Common myeloid progenitor, CD34-positive (primary cell): ENCODE data around the gene BEND7.

Experiments used
- CTCF ChIA-PET: fragments of 350-600 bp; sonication (Branson Sonifier 250); formaldehyde crosslinking; loops from one replicate; lab custom pipeline; 2021; ENCODE audit warnings: antibody characterized with exemption; lab: Charles Lee
- POLR2A ChIA-PET: fragments of 350-600 bp; sonication (Branson Sonifier 250); formaldehyde crosslinking; loops from one replicate; lab custom pipeline; 2021; ENCODE audit warnings: antibody characterized with exemption; lab: Charles Lee
- DNase-seq, 3 donors: peaks; one replicate each; pipeline versions ENCODE4 v3.0.0 to v3.0.0-alpha.2; 2013
- H3K27ac ChIP-seq, 2 experiments: 1 replicate in 1 of 2; 2 replicates in 1 of 2; pipeline ENCODE4 v1.7.0; 2013; ENCODE audit warnings: inconsistent platforms in 2 of 2, low read length in 2 of 2, mild to moderate bottlenecking in 2 of 2, low read depth in 1 of 2, moderate library complexity in 1 of 2; ENCODE audit not compliant: severe bottlenecking in 2 of 2, insufficient read depth in 1 of 2, poor library complexity in 1 of 2
- H3K27me3 ChIP-seq, 5 experiments: replicated peaks in 2 of 5; 1 replicate in 3 of 5; 2 replicates in 2 of 5; pipeline versions ENCODE4 v1.6.1 to v1.7.0; 2013; ENCODE audit warnings: low read length in 4 of 5, mild to moderate bottlenecking in 2 of 5, moderate library complexity in 2 of 5, inconsistent platforms in 1 of 5; ENCODE audit not compliant: insufficient read depth in 5 of 5, control insufficient read depth in 4 of 5
- H3K36me3 ChIP-seq, 4 experiments: 1 replicate in 2 of 4; 2 replicates in 2 of 4; pipeline versions ENCODE4 v1.6.1 to v1.7.0; 2013; ENCODE audit warnings: low read length in 3 of 4, control low read depth in 1 of 4, mild to moderate bottlenecking in 1 of 4; ENCODE audit not compliant: control insufficient read depth in 4 of 4, insufficient read depth in 4 of 4
- H3K4me1 ChIP-seq, 4 experiments: 1 replicate in 3 of 4; 2 replicates in 1 of 4; pipeline versions ENCODE4 v1.6.1 to v1.7.1; 2013; ENCODE audit warnings: low read length in 3 of 4, mild to moderate bottlenecking in 3 of 4, control low read depth in 1 of 4, inconsistent platforms in 1 of 4, moderate library complexity in 1 of 4; ENCODE audit not compliant: control insufficient read depth in 4 of 4, insufficient read depth in 4 of 4; ENCODE audit errors: control extremely low read depth in 1 of 4
- H3K4me3 ChIP-seq, 7 experiments: 1 replicate in 4 of 7; 2 replicates in 3 of 7; pipeline versions ENCODE4 v1.5.1 to v1.7.0; 2013; ENCODE audit warnings: mild to moderate bottlenecking in 7 of 7, low read length in 6 of 7, moderate library complexity in 6 of 7, inconsistent platforms in 2 of 7, low read depth in 2 of 7, control low read depth in 1 of 7; ENCODE audit not compliant: insufficient read depth in 4 of 7, control insufficient read depth in 1 of 7; ENCODE audit errors: extremely low read depth in 1 of 7
- H3K9me3 ChIP-seq, 5 experiments: 1 replicate in 4 of 5; 2 replicates in 1 of 5; pipeline versions ENCODE4 v1.6.1 to v1.7.1; 2013; ENCODE audit warnings: low read length in 4 of 5, mild to moderate bottlenecking in 2 of 5, inconsistent platforms in 1 of 5, low read depth in 1 of 5, moderate library complexity in 1 of 5; ENCODE audit not compliant: control insufficient read depth in 4 of 5, insufficient read depth in 2 of 5; ENCODE audit errors: control extremely low read depth in 1 of 5
- WGBS: methylation state at CpG from one replicate; pipeline ENCODE4 v1.1.5; 2013; ENCODE audit not compliant: insufficient coverage; 5-methylcytosine and 5-hydroxymethylcytosine counted together

The BEND7 gene

DNA sequence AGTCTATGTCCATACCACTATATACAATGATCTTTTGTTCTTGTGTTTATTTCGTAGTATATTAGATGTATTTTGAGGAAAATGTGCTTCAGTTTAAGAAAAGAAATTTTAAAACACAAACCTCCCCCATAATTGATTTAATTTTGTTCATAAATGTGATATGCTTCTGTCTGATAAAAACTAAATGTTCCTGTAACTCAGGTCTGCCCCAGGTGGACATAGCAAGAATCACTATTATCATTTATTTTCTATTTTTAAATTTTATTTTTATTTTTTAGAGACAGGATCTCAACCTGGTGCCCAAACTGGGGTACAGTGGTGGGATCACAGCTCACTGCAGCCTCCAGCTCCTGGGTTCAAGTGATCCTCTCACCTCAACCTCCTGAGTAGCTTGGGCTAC is 43.2 kb downstream of the BEND7 start:
- H3K4me3 ChIP-seq, result no peak overlapping the region
- peaks cover 0 to 16% (median 0%) of the 10 kb centered on the region in 4 experiments for H3K36me3 ChIP-seq
- peak in 2 of 3 donors; percentile 18 to 31 for DNase-seq
- H3K4me1 ChIP-seq, result peaks cover 0 to 4% (median 0%) of the 10 kb centered on the region in 4 experiments
- WGBS, result no CpG with 5 or more reads among the region's 1 CpG
- no peaks in the 10 kb centered on the region for H3K9me3 ChIP-seq
- H3K27me3 ChIP-seq, result no peaks in the 10 kb centered on the region
- ChIA-PET CTCF (interaction anchor here (1.0 to 1.7 kb wide), 6 partner anchors 10 to 113 kb away, joined by 3 to 4 read pairs (median 3); no protein-coding TSS in a partner anchor), POLR2A (no interaction called here)
- no peak overlapping the region for H3K27ac ChIP-seq

DNA sequence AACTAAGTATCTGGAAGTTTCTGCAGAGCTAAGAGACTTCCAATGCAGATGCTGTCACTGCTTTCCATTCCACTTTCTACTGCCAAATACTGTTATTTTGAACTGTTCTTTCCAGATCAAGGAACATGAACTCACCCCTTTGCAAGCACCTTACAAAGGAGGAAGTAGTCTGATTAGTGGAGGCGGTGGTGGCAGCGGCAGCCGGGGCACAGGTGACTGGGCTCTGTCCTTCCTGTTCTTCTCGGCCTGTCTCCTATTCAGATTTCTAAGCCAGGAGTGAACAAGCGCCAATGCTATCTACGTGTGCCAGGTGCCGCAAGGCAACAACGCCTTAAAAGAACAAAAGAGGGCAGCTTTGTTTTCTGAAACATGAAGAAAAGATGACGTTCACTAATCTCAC is 44.9 kb downstream of the BEND7 start:
- ChIA-PET CTCF (interaction anchor here (0.9 to 1.1 kb wide), 3 partner anchors 11 to 111 kb away, joined by 3 to 4 read pairs (median 3); no protein-coding TSS in a partner anchor), POLR2A (no interaction called here)
- Histone ChIP-seq H3K36me3 (peaks cover 0 to 10% (median 0%) of the 10 kb centered on the region in 4 experiments), H3K27ac (no peak overlapping the region), H3K4me1 (peaks cover 0 to 4% (median 0%) of the 10 kb centered on the region in 4 experiments), H3K27me3 (no peaks in the 10 kb centered on the region), H3K4me3 (no peak overlapping the region), H3K9me3 (no peaks in the 10 kb centered on the region)
- 75% methylated on average over 8 of the region's 9 CpGs for WGBS
- DNase-seq, result peak in 2 of 3 donors; percentile 10 to 28

DNA sequence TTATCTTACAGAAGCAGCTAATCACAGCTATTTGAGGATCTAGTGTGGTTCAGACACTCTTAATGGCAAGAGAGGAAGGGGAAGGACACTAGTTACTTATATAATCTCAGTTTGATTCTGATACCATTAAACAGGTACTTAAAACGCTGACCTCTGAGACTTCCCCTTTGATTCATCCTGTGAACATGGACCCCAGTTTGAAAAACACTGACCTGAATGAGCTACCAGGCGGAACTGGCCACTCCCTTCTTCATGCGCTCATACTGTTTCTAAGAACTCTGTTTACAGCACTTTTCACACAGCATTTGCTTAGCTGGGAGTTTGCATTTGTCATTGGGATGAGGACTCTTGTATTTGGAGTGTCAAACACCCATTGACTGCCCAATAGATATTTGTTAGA is 45.7 kb downstream of the BEND7 start:
- ChIA-PET POLR2A (interaction anchor here (0.7 kb wide), 1 partner anchor 181 kb away, joined by 3 read pairs; no protein-coding TSS in a partner anchor), CTCF (no interaction called here)
- no peak overlapping the region for H3K27ac ChIP-seq
- whole genome bisulfite sequencing, result 97% methylated on average over 3 of the region's 3 CpGs
- peaks cover 0 to 8% (median 0%) of the 10 kb centered on the region in 4 experiments for H3K36me3 ChIP-seq
- DNase-seq, result no peak
- peaks cover 0 to 4% (median 0%) of the 10 kb centered on the region in 4 experiments for H3K4me1 ChIP-seq
- no peak overlapping the region for H3K4me3 ChIP-seq
- peaks cover 0 to 2% (median 0%) of the 10 kb centered on the region in 5 experiments for H3K27me3 ChIP-seq
- no peaks in the 10 kb centered on the region for H3K9me3 ChIP-seq

DNA sequence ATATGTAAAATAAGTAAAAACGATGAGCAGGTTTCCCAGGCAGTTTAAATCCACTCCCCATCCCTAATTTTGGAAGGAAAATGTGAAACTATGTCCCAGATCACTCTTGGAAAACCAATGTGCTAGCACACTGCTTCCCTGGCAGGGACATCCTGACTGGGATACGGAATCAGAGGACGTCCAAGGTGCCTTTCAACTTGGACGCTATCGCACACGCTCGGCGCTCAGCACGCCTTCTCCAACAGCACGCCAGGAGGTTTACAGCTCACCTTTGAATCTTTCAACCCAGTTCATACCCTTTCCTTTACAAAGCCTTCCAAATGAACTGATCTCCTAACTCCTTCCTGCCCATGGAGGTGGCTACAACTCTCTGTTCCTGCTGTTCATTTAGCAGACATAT is 47.1 kb downstream of the BEND7 start:
- WGBS, result 97% methylated on average over 10 of the region's 10 CpGs
- H3K9me3 ChIP-seq, result no peaks in the 10 kb centered on the region
- POLR2A ChIA-PET, result no interaction called here
- H3K4me1 ChIP-seq, result peaks cover 0 to 4% (median 0%) of the 10 kb centered on the region in 4 experiments
- CTCF ChIA-PET, result interaction anchor here (1.1 to 1.4 kb wide), 2 partner anchors 11 to 180 kb away, joined by 3 to 4 read pairs; no protein-coding TSS in a partner anchor
- H3K36me3 ChIP-seq, result peaks cover 0 to 8% (median 0%) of the 10 kb centered on the region in 4 experiments
- no peak overlapping the region for H3K27ac ChIP-seq
- no peak overlapping the region for H3K4me3 ChIP-seq
- no peak for DNase-seq
- peaks cover 0 to 3% (median 0%) of the 10 kb centered on the region in 5 experiments for H3K27me3 ChIP-seq

DNA sequence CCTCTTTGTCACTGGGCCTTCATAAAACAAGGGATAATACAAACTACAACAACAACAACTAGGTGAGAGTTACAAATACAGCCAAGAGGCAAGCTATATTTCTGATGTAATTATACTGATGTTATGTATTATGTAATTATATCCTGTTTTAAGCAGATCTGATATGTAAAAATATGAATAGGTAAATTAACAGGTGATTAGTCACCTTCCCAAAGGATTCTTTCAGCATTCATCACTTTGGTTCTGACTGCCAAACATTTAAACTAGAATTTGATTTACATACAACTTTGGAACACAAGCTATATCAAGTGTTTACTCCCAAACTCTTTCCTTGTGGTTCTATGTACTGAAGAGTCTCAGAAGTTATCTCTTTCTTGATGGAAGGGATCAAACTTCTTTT is 53.7 kb downstream of the BEND7 start:
- POLR2A ChIA-PET, result interaction anchor here (0.6 to 1.1 kb wide), 2 partner anchors 19 to 189 kb away, joined by 3 to 4 read pairs; no protein-coding TSS in a partner anchor
- peaks cover 0 to 8% (median 0%) of the 10 kb centered on the region in 5 experiments for H3K9me3 ChIP-seq
- peaks cover 0 to 3% (median 0%) of the 10 kb centered on the region in 5 experiments for H3K27me3 ChIP-seq
- no peak overlapping the region for H3K4me3 ChIP-seq
- no peak overlapping the region for H3K27ac ChIP-seq
- CTCF ChIA-PET, result interaction anchor here (1.0 kb wide), 1 partner anchor 10 kb away, joined by 3 read pairs; no protein-coding TSS in a partner anchor
- no peaks in the 10 kb centered on the region for H3K4me1 ChIP-seq
- no peak for DNase-seq
- peaks cover 0 to 17% (median 6%) of the 10 kb centered on the region in 4 experiments for H3K36me3 ChIP-seq

DNA sequence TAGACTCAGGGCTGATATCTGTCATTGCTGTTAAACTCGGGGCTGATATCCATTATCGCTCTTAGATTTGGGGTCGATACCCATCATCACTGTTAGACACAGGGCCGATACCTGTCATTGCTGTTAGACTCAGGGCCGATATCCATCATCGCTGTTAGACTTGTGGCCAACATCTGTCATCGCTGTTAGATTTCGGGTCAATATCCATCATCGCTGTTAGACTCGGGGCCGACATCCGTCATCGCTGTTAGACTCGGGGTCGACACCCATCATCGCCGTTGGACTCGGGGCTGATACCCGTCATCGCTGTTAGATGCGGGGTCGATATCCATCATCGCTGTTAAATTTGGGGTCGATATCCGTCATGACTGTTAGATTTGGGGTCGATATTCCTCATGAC is 54.8 kb downstream of the BEND7 start:
- no peak for DNase-seq
- Histone ChIP-seq H3K36me3 (peaks cover 0 to 16% (median 6%) of the 10 kb centered on the region in 4 experiments), H3K4me1 (no peaks in the 10 kb centered on the region), H3K27me3 (peaks cover 0 to 3% (median 0%) of the 10 kb centered on the region in 5 experiments), H3K27ac (no peak overlapping the region), H3K4me3 (no peak overlapping the region), H3K9me3 (peaks cover 0 to 8% (median 0%) of the 10 kb centered on the region in 5 experiments)
- WGBS, result 97% methylated on average over 26 of the region's 26 CpGs
- POLR2A ChIA-PET, result no interaction called here
- CTCF ChIA-PET, result no interaction called here

DNA sequence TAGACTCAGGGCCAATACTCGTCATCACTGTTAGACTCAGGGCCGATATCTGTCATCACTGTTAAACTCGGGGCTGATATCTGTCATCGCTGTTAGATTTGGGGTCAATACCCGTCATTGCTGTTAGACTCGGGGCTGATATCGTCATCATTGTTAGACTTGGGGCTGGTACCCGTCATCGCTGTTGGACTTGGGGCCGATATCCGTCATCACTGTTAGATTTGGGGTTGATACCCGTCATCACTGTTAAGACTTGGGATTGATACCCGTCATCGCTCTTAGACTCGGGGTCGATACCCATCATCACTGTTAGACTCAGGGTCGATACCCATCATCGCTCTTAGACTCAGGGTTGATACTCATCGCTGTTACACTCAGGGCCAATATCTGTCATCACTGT is 56.5 kb downstream of the BEND7 start:
- H3K27ac ChIP-seq, result no peak overlapping the region
- POLR2A ChIA-PET, result no interaction called here
- H3K4me1 ChIP-seq, result no peaks in the 10 kb centered on the region
- H3K27me3 ChIP-seq, result no peaks in the 10 kb centered on the region
- peaks cover 0 to 16% (median 6%) of the 10 kb centered on the region in 4 experiments for H3K36me3 ChIP-seq
- CTCF ChIA-PET, result no interaction called here
- H3K4me3 ChIP-seq, result no peak overlapping the region
- 98% methylated on average over 19 of the region's 19 CpGs for WGBS
- no peak for DNase-seq
- peaks cover 0 to 8% (median 0%) of the 10 kb centered on the region in 5 experiments for H3K9me3 ChIP-seq
